AG09309 (cell line): ENCODE data around the gene NPC1.

Source experiments
- DNase-seq: peaks from one replicate; pipeline ENCODE4 v3.0.0-alpha.2; 2010; ENCODE audit warnings: low read depth
- H3K4me3 ChIP-seq: 2 replicates; pipeline ENCODE4 v1.5.1; 2011; ENCODE audit warnings: mild to moderate bottlenecking, low read depth, low read length, moderate library complexity; ENCODE audit not compliant: control insufficient read depth
- CTCF ChIP-seq: IDR thresholded peaks from 2 replicates; pipeline ENCODE4 v1.5.1; 2011; ENCODE audit warnings: mild to moderate bottlenecking, low read depth, low read length, inconsistent platforms; ENCODE audit not compliant: insufficient read depth, control insufficient read depth; ENCODE audit errors: missing control alignments

The NPC1 gene

GRCh38 chr18:23631312-23631711 is 45.0 kb upstream of the NPC1 start:
- TF ChIP-seq CTCF = no peak
- no peak for DNase-seq
- H3K4me3 ChIP-seq = no peak overlapping the region

GRCh38 chr18:23629444-23629946 is 43.2 kb upstream of the NPC1 start:
- no peak for DNase-seq
- no peak overlapping the region for H3K4me3 ChIP-seq
- no peak for TF ChIP-seq CTCF

- DNase-seq = no peak
- TF ChIP-seq CTCF = no peak
- no peak overlapping the region for H3K4me3 ChIP-seq
These were observed 41.7 kb upstream of the NPC1 start for GRCh38 chr18:23627970-23628369.

GRCh38 chr18:23627321-23627720 is 41.0 kb upstream of the NPC1 start:
- TF ChIP-seq CTCF = no peak
- no peak overlapping the region for H3K4me3 ChIP-seq
- peak; percentile 75 for DNase-seq

- no peak overlapping the region for H3K4me3 ChIP-seq
- no peak for DNase-seq
- TF ChIP-seq CTCF = no peak
These were observed 40.4 kb upstream of the NPC1 start for GRCh38 chr18:23626451-23627279.

- no peak overlapping the region for H3K4me3 ChIP-seq
- DNase-seq = no peak
- no peak for TF ChIP-seq CTCF
These were observed 36.7 kb upstream of the NPC1 start for GRCh38 chr18:23623040-23623439.
